ENCODE measurements around the gene FECH. TPM values are rescaled to one million over a fixed set of nuclear protein-coding genes. Genes with fewer than 3 reads are reported as not detected.

FECH gene
- total RNA-seq, 2 donors from 2014 or later = 27.6 to 31.7 TPM

DNA sequence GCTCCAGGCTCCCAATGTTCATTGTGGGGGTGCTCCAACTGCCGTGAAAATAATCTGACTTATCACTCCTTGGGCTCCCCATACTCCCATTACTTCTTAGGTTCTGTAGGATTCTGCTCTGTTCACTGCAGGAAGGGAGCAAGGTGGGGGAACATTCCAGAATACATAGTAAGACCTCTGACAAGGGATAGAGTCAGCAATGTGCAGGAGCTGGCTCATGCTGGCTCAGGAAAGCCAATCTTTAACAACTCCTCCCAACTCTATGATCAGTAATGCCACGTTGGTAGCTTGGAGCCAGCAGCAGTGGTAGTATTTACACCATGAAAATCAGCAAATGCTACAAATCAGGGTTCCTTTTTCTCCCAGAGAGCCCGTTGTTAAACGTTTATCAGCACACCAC lies 44.4 kb downstream of the FECH start:
- no peak overlapping the region for H3K4me3 Mint-ChIP-seq
- Histone ChIP-seq H3K9ac (ENCODE audit: extremely low read depth, low read length, poor library complexity, severe bottlenecking) (no peak overlapping the region), H3K4me3 (ENCODE audit: low read length) (no peak overlapping the region), H3K36me3 (ENCODE audit: control insufficient read depth, insufficient read depth, low read length) (no peaks in the 10 kb centered on the region), H3K27ac (ENCODE audit: low read depth, low read length) (no peak overlapping the region), H3K27me3 (ENCODE audit: control insufficient read depth, insufficient read depth, low read length, poor library complexity, severe bottlenecking) (no peaks in the 10 kb centered on the region), H3K9me3 (ENCODE audit: control insufficient read depth, low read length) (no peaks in the 10 kb centered on the region), H3K4me1 (ENCODE audit: control insufficient read depth, insufficient read depth, low read length) (no peaks in the 10 kb centered on the region)
- H3K27me3 Mint-ChIP-seq (ENCODE audit: insufficient read depth) = no peaks in the 10 kb centered on the region
- TF ChIP-seq, protein P1, sequence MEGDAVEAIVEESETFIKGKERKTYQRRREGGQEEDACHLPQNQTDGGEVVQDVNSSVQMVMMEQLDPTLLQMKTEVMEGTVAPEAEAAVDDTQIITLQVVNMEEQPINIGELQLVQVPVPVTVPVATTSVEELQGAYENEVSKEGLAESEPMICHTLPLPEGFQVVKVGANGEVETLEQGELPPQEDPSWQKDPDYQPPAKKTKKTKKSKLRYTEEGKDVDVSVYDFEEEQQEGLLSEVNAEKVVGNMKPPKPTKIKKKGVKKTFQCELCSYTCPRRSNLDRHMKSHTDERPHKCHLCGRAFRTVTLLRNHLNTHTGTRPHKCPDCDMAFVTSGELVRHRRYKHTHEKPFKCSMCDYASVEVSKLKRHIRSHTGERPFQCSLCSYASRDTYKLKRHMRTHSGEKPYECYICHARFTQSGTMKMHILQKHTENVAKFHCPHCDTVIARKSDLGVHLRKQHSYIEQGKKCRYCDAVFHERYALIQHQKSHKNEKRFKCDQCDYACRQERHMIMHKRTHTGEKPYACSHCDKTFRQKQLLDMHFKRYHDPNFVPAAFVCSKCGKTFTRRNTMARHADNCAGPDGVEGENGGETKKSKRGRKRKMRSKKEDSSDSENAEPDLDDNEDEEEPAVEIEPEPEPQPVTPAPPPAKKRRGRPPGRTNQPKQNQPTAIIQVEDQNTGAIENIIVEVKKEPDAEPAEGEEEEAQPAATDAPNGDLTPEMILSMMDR (conservative IDR thresholded peaks at IDR 0.05) = no peak
- WGBS, 2 experiments (ENCODE audit: insufficient coverage in 1 of 2, insufficient read length in 1 of 2) = 60 to 73% methylated on average over 4 of the region's 4 CpGs
- no peaks in the 10 kb centered on the region for H3K36me3 Mint-ChIP-seq (ENCODE audit: low read depth)
- no peaks in the 10 kb centered on the region for H3K9me3 Mint-ChIP-seq
- no peak for DNase-seq
- peaks cover 19% of the 10 kb centered on the region for H3K4me1 Mint-ChIP-seq
- H3K27ac Mint-ChIP-seq = no peak overlapping the region

DNA sequence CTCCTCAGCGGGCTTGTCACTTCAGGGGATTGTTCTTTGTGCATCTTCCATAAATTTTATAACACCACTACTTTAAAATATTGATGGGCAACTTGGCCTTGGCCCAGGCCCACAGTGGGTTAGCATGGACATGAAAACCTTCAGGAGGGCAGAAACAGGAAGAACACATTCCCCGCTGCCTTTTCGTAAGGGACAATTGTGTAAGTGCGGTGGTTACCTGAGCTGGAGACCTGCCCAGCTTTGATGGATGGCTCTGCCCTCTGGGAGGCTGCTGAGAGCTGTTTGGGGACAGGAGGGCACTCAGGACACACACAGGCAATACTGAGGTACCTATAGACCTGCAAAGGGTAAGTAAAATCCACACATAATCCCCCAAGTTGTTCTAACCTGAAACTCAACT lies 46.8 kb downstream of the FECH start:
- DNase-seq = no peak
- Histone ChIP-seq H3K9ac (ENCODE audit: extremely low read depth, low read length, poor library complexity, severe bottlenecking) (no peak overlapping the region), H3K36me3 (ENCODE audit: control insufficient read depth, insufficient read depth, low read length) (no peaks in the 10 kb centered on the region), H3K9me3 (ENCODE audit: control insufficient read depth, low read length) (no peaks in the 10 kb centered on the region), H3K4me3 (ENCODE audit: low read length) (no peak overlapping the region), H3K4me1 (ENCODE audit: control insufficient read depth, insufficient read depth, low read length) (no peaks in the 10 kb centered on the region), H3K27ac (ENCODE audit: low read depth, low read length) (no peak overlapping the region), H3K27me3 (ENCODE audit: control insufficient read depth, insufficient read depth, low read length, poor library complexity, severe bottlenecking) (no peaks in the 10 kb centered on the region)
- H3K4me1 Mint-ChIP-seq = peaks cover 19% of the 10 kb centered on the region
- H3K4me3 Mint-ChIP-seq = no peak overlapping the region
- H3K9me3 Mint-ChIP-seq = no peaks in the 10 kb centered on the region
- no peaks in the 10 kb centered on the region for H3K36me3 Mint-ChIP-seq (ENCODE audit: low read depth)
- no peaks in the 10 kb centered on the region for H3K27me3 Mint-ChIP-seq (ENCODE audit: insufficient read depth)
- TF ChIP-seq, protein P1 (conservative IDR thresholded peaks at IDR 0.05) = no peak
- H3K27ac Mint-ChIP-seq = no peak overlapping the region
- WGBS, 2 experiments (ENCODE audit: insufficient coverage in 1 of 2, insufficient read length in 1 of 2) = 92 to 94% methylated on average over 4 of the region's 4 CpGs

DNA sequence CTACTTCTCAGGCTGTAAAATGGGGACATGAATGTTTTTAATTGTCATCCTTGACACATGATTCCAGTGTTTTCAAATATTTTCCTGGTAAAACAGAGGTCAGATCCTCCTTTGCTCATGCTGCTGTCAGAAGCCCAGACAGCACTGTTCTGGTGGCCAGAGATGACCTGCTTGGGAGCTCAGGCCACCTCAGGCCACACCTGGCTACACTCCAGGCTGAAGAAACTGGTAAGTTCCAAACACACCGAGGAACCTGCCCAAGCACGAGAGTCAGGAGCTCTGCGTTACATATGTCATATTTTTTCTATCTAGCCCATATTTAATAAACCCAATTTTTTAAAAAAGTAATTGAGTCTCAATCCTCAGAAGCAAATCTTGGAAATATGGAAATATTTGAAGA lies 47.9 kb downstream of the FECH start:
- Histone ChIP-seq H3K27ac (ENCODE audit: low read depth, low read length) (no peak overlapping the region), H3K4me3 (ENCODE audit: low read length) (no peak overlapping the region), H3K9ac (ENCODE audit: extremely low read depth, low read length, poor library complexity, severe bottlenecking) (no peak overlapping the region), H3K27me3 (ENCODE audit: control insufficient read depth, insufficient read depth, low read length, poor library complexity, severe bottlenecking) (no peaks in the 10 kb centered on the region), H3K9me3 (ENCODE audit: control insufficient read depth, low read length) (no peaks in the 10 kb centered on the region), H3K4me1 (ENCODE audit: control insufficient read depth, insufficient read depth, low read length) (peaks cover 4% of the 10 kb centered on the region), H3K36me3 (ENCODE audit: control insufficient read depth, insufficient read depth, low read length) (no peaks in the 10 kb centered on the region)
- WGBS, 2 experiments (ENCODE audit: insufficient coverage in 1 of 2, insufficient read length in 1 of 2) = 95% methylated on average over 3 of the region's 3 CpGs; no CpG with 5 or more reads in 1 of the 2 experiments
- Mint-ChIP-seq H3K4me3 (no peak overlapping the region), H3K27ac (no peak overlapping the region), H3K4me1 (peaks cover 28% of the 10 kb centered on the region), H3K36me3 (ENCODE audit: low read depth) (no peaks in the 10 kb centered on the region), H3K9me3 (no peaks in the 10 kb centered on the region), H3K27me3 (ENCODE audit: insufficient read depth) (no peaks in the 10 kb centered on the region)
- TF ChIP-seq, protein P1 (conservative IDR thresholded peaks at IDR 0.05) = no peak
- DNase-seq = no peak
